ENCODE results near the gene PDZK1.

DNA sequence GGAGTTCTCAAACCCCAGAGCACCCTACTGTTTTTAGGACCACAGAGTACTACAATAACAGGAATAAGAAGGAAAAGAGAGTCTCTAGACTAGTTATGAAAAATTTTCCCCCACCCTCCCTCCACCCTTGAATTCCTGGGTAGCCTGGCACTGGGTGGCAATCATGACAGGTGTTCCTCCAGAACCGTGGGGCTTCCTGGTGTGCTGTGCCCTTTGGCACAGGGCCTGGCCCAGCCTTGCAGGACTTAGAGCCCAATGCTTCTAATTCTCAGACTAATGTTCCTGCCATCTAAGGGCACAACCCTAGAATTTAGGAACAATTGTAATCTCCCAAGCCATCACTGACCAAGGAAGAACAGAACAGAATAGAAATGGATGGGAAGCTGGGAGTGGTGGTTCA is 10.7 kb upstream of the PDZK1 start:
- TF ChIP-seq CTCF (conservative IDR thresholded peaks at IDR 0.05) (no peak), EZH2 (IDR thresholded peaks at IDR 0.05; ENCODE audit: low read depth) (no peak)

All from PC-9 (cell line).